ENCODE measurements around the gene KRT23.

Gene KRT23

GRCh38 chr17:40952661-40953060 is 15.2 kb upstream of the KRT23 start:
- ChIA-PET CTCF (no interaction called here), POLR2A (ENCODE audit: low non-redundant PET) (no interaction called here)
- TF ChIP-seq CTCF (conservative IDR thresholded peaks at IDR 0.05; ENCODE audit: low read depth): no peak
- H3K27ac ChIP-seq: no peak overlapping the region
- peak; percentile 20 for DNase-seq (ENCODE audit: low spot score)

- ChIA-PET POLR2A (ENCODE audit: low non-redundant PET) (no interaction called here), CTCF (no interaction called here)
- TF ChIP-seq CTCF (conservative IDR thresholded peaks at IDR 0.05; ENCODE audit: low read depth): no peak
- H3K27ac ChIP-seq: no peak overlapping the region
- no peak for DNase-seq (ENCODE audit: low spot score)
Measured at GRCh38 chr17:40952154-40952553, 14.7 kb upstream of the KRT23 start.

GRCh38 chr17:40951011-40951622 is 13.7 kb upstream of the KRT23 start:
- TF ChIP-seq CTCF (conservative IDR thresholded peaks at IDR 0.05; ENCODE audit: low read depth): no peak
- ChIA-PET POLR2A (ENCODE audit: low non-redundant PET) (no interaction called here), CTCF (no interaction called here)
- no peak for DNase-seq (ENCODE audit: low spot score)
- H3K27ac ChIP-seq: no peak overlapping the region

GRCh38 chr17:40950176-40950575 is 12.7 kb upstream of the KRT23 start:
- ChIA-PET CTCF (interaction anchor here (0.7 kb wide), 1 partner anchor 61 kb away, joined by 4 read pairs; no protein-coding TSS in a partner anchor), POLR2A (ENCODE audit: low non-redundant PET) (no interaction called here)
- DNase-seq (ENCODE audit: low spot score): no peak
- no peak overlapping the region for H3K27ac ChIP-seq
- no peak for TF ChIP-seq CTCF (conservative IDR thresholded peaks at IDR 0.05; ENCODE audit: low read depth)

GRCh38 chr17:40949418-40949817 is 12.0 kb upstream of the KRT23 start:
- ChIA-PET POLR2A (ENCODE audit: low non-redundant PET) (no interaction called here), CTCF (no interaction called here)

GRCh38 chr17:40947929-40948328 is 10.5 kb upstream of the KRT23 start:
- ChIA-PET POLR2A (ENCODE audit: low non-redundant PET) (no interaction called here), CTCF (no interaction called here)
- no peak overlapping the region for H3K27ac ChIP-seq
- TF ChIP-seq CTCF (conservative IDR thresholded peaks at IDR 0.05; ENCODE audit: low read depth): no peak
- DNase-seq (ENCODE audit: low spot score): no peak

More at GRCh38 chr17:40949418-40949817, 12.0 kb upstream of the KRT23 start:
- TF ChIP-seq CTCF (conservative IDR thresholded peaks at IDR 0.05; ENCODE audit: low read depth): no peak
- no peak overlapping the region for H3K27ac ChIP-seq
- no peak for DNase-seq (ENCODE audit: low spot score)
